T47D (cell line): ENCODE data around the gene CPAMD8.
A peak's percentile ranks its signal among the peaks of the same experiment; 100 is the strongest.
"Not testable (repeated sequence)": the region's sequence is repeated elsewhere in the genome, so short reads cannot be mapped to it uniquely, and the experiment has no call there.

Source experiments
- DNase-seq, 2 experiments: peaks; one replicate each; pipeline versions ENCODE4 v3.0.0 to v3.0.0-alpha.2; 2011 to 2012; ENCODE audit warnings: low read depth in 1 of 2, low spot score in 1 of 2
- JUND ChIP-seq: IDR thresholded peaks from 2 replicates; pipeline ENCODE4 v1.6.1; 2012; ENCODE audit warnings: low read depth
- in situ Hi-C: cut with HindIII; loops from 2 replicates; pipeline ENCODE4 v1.10.0; 2016; ENCODE audit warnings: low sequenced_read_pairs, low pct_unique_long_range_greater_than_20kb

The CPAMD8 gene

DNA sequence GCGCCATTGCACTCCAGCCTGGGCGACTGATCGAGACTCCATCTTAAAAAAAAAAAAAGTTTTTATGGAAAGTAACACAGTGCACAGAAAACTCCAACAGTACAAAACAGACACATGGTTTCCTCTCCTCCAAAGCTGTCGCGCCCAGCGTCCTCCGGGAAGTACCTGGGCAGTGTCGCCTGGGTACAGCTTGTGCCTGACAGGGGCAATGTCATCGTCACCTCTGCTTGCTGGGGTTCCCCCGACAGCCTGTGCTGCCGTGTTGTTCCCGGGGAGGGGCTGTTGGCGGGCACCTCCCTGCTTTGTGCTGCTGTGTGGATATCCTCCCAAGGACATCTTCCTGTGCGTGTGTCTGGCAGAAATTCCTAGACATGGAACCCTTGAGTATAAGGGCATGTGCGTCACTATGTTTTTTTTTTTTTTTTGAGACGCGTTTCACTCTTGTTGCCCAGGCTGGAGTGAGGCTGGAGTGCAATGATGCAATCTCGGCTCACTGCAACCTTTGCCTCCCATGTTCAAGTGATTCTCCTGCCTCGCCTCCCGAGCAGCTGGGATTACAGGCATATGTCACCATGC, 140.2 kb downstream of the CPAMD8 start:
- in situ Hi-C loops, result no loop called here
- TF ChIP-seq JUND, result no peak
- DNase-seq, result no peak

DNA sequence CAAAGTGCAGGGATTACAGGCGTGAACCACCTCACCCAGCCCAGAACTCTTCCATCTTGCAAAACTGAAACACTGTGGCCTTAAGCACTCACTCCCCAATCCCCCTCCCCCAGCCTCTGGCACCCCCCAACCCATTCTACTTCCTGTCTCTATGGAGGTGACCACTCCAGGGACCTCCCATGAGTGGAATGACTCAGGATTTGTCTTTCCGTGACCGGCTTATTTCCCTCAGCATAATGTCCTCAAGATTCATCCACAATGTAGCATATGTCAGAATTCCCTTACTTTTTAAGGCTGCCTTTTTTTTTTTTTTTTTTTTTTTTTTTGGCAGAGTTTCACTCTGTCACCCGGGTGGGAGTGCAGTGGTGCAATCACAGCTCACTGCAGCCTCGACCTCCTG, 141.4 kb downstream of the CPAMD8 start:
- no peak for TF ChIP-seq JUND
- in situ Hi-C loops, result no loop called here
- DNase-seq, result no peak

- in situ Hi-C loops, result no loop called here
- TF ChIP-seq JUND, result no peak
- DNase-seq, result no peak
These were observed 143.1 kb downstream of the CPAMD8 start for GRCh38 chr19:16883522-16883921.

DNA sequence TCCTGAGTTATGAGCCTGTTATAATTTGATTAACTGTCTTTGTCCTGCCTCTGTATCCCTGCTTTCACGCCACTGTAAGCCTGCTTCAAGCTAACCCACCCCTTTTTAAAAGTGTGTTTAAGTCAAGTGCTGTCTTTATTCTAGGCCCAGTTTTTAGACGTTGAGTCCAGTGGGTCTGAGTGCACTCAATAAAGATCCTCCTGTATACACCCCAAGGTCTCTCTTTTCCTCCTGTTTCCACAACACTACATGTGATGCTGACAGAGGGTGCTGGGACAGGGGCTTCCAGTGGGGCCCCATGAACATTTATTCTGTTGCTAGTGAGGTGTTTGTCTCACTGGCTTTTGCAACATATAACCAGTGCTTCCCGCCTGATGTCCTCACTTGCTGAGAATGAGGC, 144.5 kb downstream of the CPAMD8 start:
- DNase-seq, result no peak
- TF ChIP-seq JUND, result no peak
- in situ Hi-C loops, result no loop called here

GRCh38 chr19:16880884-16881554, 145.6 kb downstream of the CPAMD8 start:
- in situ Hi-C loops, result no loop called here

DNA sequence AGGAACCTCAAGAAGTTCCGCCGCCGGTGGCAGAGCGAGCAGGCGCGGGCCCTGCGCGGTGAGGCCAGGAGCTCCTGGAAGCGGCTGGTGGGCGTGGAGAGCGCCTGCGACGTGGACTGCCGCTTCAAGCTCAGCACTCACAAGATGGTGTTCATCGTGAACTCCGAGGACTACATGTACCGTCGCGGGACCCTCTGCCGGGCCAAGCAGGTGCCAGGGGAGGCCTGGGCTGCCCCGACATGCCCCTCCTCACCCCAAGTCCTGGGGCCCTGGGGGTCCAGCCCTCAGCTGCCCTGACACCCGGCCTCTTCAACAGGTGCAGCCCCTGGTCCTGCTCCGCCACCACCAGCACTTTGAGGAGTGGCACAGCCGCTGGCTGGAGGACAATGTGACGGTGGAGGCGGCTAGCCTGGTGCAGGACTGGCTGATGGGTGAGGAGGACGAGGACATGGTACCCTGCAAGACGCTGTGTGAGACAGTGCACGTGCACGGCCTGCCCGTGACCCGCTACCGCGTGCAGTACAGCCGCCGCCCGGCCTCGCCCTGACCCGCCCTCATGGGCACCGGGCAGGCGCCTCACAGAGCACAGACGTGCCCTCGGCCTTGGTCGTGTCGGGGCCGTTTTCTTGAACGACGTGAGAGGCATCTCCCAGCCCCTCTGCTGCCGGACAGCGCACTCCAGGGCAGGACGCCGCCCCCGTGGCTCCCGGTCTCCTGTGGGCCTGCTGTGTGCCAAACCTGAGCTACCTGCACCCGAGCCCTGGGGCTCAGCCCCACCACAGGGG, 148.2 kb downstream of the CPAMD8 start:
- in situ Hi-C loops, result no loop called here
- DNase-seq, result no peak
- TF ChIP-seq JUND, result no peak

More at GRCh38 chr19:16880884-16881554, 145.6 kb downstream of the CPAMD8 start:
- TF ChIP-seq JUND, result no peak
- no peak for DNase-seq

DNA sequence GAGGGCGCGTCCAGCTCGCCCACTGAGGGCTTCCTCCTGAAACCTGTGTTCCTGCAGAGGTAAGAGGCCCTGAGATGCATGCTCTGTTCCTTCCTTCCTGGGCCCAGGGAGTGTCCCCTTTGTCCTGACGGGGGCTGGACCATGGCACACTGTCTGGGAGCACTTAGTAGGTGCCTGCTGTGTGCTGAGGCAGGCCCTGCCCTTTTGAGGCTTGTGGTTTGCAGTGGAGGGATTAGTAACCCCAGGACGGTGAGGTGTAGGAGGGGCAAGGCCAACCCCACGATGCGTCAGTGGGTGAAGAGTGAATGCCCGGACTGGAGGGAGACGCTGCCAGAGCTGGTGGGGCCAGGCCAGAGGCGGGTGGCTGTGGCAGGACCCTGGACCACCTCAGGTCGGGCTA, 149.0 kb downstream of the CPAMD8 start:
- in situ Hi-C loops, result no loop called here
- no peak for TF ChIP-seq JUND
- no peak for DNase-seq

GRCh38 chr19:16876904-16877361, 149.7 kb downstream of the CPAMD8 start:
- no peak for TF ChIP-seq JUND
- DNase-seq, result peak in 1 of 2 experiments; percentile 35
- in situ Hi-C loops, result no loop called here

- in situ Hi-C loops, result no loop called here
- peak in 1 of 2 experiments; percentile 55 for DNase-seq
- no peak for TF ChIP-seq JUND
These were observed 150.7 kb downstream of the CPAMD8 start for GRCh38 chr19:16875584-16876555.

GRCh38 chr19:16874978-16875299, 151.7 kb downstream of the CPAMD8 start:
- in situ Hi-C loops, DNase-seq: not testable (repeated sequence)

DNA sequence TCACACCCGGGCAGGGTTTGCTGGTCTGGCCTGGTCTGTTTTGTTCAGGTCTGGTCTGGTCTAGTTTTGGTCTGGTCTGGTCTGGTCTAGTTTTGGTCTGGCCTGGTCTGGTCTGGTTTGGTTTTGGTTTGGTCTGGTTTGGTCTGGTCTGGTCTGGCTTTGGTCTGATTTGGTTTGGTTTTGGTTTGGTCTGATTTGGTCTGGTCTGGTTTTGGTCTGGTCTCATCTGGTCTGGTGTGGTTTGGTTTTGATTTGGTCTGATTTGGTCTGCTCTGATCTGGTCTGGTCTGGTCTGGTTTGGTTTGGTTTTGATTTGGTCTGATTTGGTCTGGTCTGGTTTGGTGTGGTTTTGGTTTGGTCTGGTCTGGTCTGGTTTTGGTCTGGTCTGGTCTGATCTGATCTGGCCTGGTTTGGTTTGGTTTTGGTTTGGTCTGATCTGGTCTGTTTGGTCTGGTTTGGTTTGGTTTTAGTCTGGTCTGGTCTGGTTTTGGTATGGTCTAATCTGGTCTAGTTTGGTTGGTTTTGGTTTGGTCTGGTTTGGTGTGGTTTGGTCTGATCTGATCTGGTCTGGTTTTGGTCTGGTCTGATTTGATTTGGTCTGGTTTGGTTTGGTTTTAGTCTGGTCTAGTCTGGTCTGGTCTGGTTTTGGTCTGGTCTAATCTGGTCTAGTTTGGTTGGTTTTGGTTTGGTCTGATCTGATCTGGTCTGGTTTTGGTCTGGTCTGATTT, 152.2 kb downstream of the CPAMD8 start:
- DNase-seq, result no peak
- no peak for TF ChIP-seq JUND
- in situ Hi-C loops, result no loop called here

DNA sequence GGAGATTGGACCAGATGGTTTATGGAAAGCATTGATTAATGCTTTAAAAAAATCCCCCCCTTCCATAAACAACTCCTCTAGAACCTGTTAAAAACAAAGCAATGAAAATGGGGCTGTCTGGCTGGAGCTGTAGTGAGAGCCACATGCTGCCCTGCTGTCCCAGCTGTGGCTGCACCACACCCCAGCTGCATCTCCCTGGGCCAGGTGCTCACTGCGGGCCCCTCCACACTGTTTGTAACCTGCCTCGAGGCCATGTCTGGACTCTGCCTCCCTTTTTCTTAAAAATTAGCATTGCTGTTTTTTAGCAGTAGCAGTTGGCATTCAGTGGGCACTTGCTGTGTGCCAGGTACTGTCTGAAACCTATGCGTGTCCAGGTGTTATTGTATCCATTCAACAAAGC, 153.0 kb downstream of the CPAMD8 start:
- TF ChIP-seq JUND, result no peak
- in situ Hi-C loops, result no loop called here
- no peak for DNase-seq
